Activated T-cell treated with anti-CD3 and anti-CD28 coated beads, Interleukin-2, amount 50 U/mL, for 72 hours (primary cell): ENCODE data around the gene SLC26A5. TPM values are rescaled to one million over a fixed set of nuclear protein-coding genes. Genes with fewer than 3 reads are reported as not detected.

ENCODE experiments used
- total RNA-seq, 2 donors: library from RNA; stranded (reverse); gene quantifications; one replicate each; pipeline ENCODE4 v1.2.3, GENCODE V29; 2022

SLC26A5 gene
- total RNA-seq, 2 donors from 2014 or later = not detected

Other genes starting within 250 kb of the SLC26A5 start
- 10 to 100 TPM; 89.7 to 96.1 TPM for gene PMPCB, start 148.8 kb downstream of the SLC26A5 start, total RNA-seq
- gene DNAJC2, start 101.4 kb downstream of the SLC26A5 start, total RNA-seq = 10 to 100 TPM; 37.5 to 43.6 TPM
- 100 to 1,000 TPM; 132 to 166 TPM for gene PSMC2, start 98.6 kb downstream of the SLC26A5 start, total RNA-seq